KMS-11 (cell line): ENCODE measurements around the gene MOV10L1.

ENCODE experiments used
- H2AFZ ChIP-seq: fragments of 200-600 bp; sonication (generic); 2 replicates; pipeline ENCODE4 v1.6.1; 2016; ENCODE audit warnings: antibody characterized with exemption, mixed run types, low read depth
- H3K27ac ChIP-seq: fragments of 200-600 bp; sonication (generic); 2 replicates; pipeline ENCODE4 v1.6.1; 2016; ENCODE audit warnings: mild to moderate bottlenecking, mixed run types
- H3K27me3 ChIP-seq: fragments of 200-600 bp; sonication (generic); 2 replicates; pipeline ENCODE4 v1.6.1; 2017; ENCODE audit warnings: mild to moderate bottlenecking, low read depth, mixed run types, moderate library complexity; ENCODE audit not compliant: insufficient read depth
- H3K36me3 ChIP-seq: fragments of 200-600 bp; sonication (generic); 2 replicates; pipeline ENCODE4 v1.6.1; 2017; ENCODE audit warnings: mild to moderate bottlenecking, mixed run types; ENCODE audit not compliant: insufficient read depth
- H3K4me1 ChIP-seq: fragments of 200-600 bp; sonication (generic); 2 replicates; pipeline ENCODE4 v1.6.1; 2016; ENCODE audit warnings: mild to moderate bottlenecking, low read depth, mixed run types; ENCODE audit not compliant: poor library complexity, severe bottlenecking
- H3K4me2 ChIP-seq: fragments of 200-600 bp; sonication (generic); 2 replicates; pipeline ENCODE4 v1.7.0; 2016; ENCODE audit warnings: mild to moderate bottlenecking, mixed run types
- H3K4me3 ChIP-seq: fragments of 200-600 bp; sonication (generic); IDR thresholded peaks from 2 replicates; pipeline ENCODE4 v1.6.1; 2017; ENCODE audit warnings: low read depth, low read length, mixed read lengths; ENCODE audit not compliant: insufficient read depth
- H3K79me2 ChIP-seq: fragments of 200-600 bp; sonication (generic); 2 replicates; pipeline ENCODE4 v1.6.1; 2016; ENCODE audit warnings: low read depth, mixed run types; ENCODE audit not compliant: insufficient read depth
- H3K9ac ChIP-seq: fragments of 200-600 bp; sonication (generic); 2 replicates; pipeline ENCODE4 v1.6.1; 2016; ENCODE audit warnings: mild to moderate bottlenecking, mixed run types
- H4K20me1 ChIP-seq: fragments of 200-600 bp; sonication (generic); 2 replicates; pipeline ENCODE4 v1.6.1; 2016; ENCODE audit warnings: mild to moderate bottlenecking, mixed run types; ENCODE audit not compliant: insufficient read depth
- CTCF ChIP-seq: fragments of 200-600 bp; sonication (generic); conservative IDR thresholded peaks from 2 replicates; pipeline ENCODE4 v1.6.1; 2017; ENCODE audit warnings: low read depth, mild to moderate bottlenecking, antibody characterized with exemption, low read length, moderate library complexity, mixed read lengths

MOV10L1 gene

GRCh38 chr22:50072167-50072555 is 17.6 kb upstream of the MOV10L1 start:
- no peak for TF ChIP-seq CTCF
- Histone ChIP-seq H3K9ac (no peak overlapping the region), H3K36me3 (no peaks in the 10 kb centered on the region), H3K4me2 (no peak overlapping the region), H4K20me1 (no peaks in the 10 kb centered on the region), H3K4me1 (no peaks in the 10 kb centered on the region), H3K27ac (no peak overlapping the region), H2AFZ (no peak overlapping the region), H3K4me3 (no peak overlapping the region), H3K79me2 (no peaks in the 10 kb centered on the region), H3K27me3 (peaks cover 7% of the 10 kb centered on the region; the same call in 1 of the 2 replicates)

- Histone ChIP-seq H3K79me2 (no peaks in the 10 kb centered on the region), H3K4me3 (no peak overlapping the region), H2AFZ (no peak overlapping the region), H3K27ac (no peak overlapping the region), H3K9ac (no peak overlapping the region), H3K4me2 (no peak overlapping the region), H3K36me3 (no peaks in the 10 kb centered on the region), H4K20me1 (no peaks in the 10 kb centered on the region), H3K27me3 (peaks cover 7% of the 10 kb centered on the region; the same call in 1 of the 2 replicates), H3K4me1 (no peaks in the 10 kb centered on the region)
- TF ChIP-seq CTCF: no peak
Measured at GRCh38 chr22:50072714-50073538, 16.9 kb upstream of the MOV10L1 start.

- no peak overlapping the region for H2AFZ ChIP-seq
- H3K27ac ChIP-seq: no peak overlapping the region
- H3K27me3 ChIP-seq: peaks cover 7% of the 10 kb centered on the region; the same call in 1 of the 2 replicates
- no peaks in the 10 kb centered on the region for H3K79me2 ChIP-seq
- no peak overlapping the region for H3K4me3 ChIP-seq
- no peaks in the 10 kb centered on the region for H3K4me1 ChIP-seq
- H3K36me3 ChIP-seq: no peaks in the 10 kb centered on the region
- H3K9ac ChIP-seq: no peak overlapping the region
- no peaks in the 10 kb centered on the region for H4K20me1 ChIP-seq
- no peak for TF ChIP-seq CTCF
- no peak overlapping the region for H3K4me2 ChIP-seq
Measured at GRCh38 chr22:50074056-50074455, 15.8 kb upstream of the MOV10L1 start.

- Histone ChIP-seq H3K27ac (no peak overlapping the region), H3K4me1 (no peaks in the 10 kb centered on the region), H3K36me3 (no peaks in the 10 kb centered on the region), H3K79me2 (no peaks in the 10 kb centered on the region), H3K4me2 (no peak overlapping the region), H4K20me1 (no peaks in the 10 kb centered on the region), H3K9ac (no peak overlapping the region), H3K27me3 (peaks cover 7% of the 10 kb centered on the region; the same call in 1 of the 2 replicates), H3K4me3 (no peak overlapping the region), H2AFZ (no peak overlapping the region)
- TF ChIP-seq CTCF: no peak
Measured at GRCh38 chr22:50074551-50075530, 15.0 kb upstream of the MOV10L1 start.
